ENCODE measurements around the gene PYROXD2. TPM values are rescaled to one million over a fixed set of nuclear protein-coding genes. Genes with fewer than 3 reads are reported as not detected.

The PYROXD2 gene
- polyA plus RNA-seq, 1 of the 3 experiments (the other 2 are of a cell fraction) = 26.7 TPM

DNA sequence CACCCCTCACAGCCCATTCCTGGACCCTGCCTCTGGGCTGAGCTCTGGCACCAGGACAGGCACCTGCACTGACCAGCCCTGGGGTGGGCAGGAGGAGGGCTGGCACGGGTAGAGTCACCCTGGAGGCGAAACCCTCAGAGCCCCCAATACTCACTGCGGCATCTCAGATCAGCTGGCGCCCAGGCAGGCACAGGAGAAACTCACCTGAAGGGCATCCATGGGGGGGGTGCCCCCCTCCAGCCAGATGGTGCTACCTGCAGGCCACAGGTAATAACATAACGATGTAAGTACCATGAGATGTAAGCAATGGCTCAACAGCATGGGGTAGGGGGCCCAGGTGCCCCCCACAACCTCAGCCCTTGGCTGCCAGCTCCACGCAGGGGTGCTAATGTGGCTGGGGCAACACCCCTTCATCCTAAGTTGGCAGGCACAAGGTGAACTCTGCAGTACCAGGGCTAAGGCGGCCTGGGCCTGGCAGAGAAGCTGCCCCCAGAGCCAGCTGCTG lies 12.1 kb upstream of the PYROXD2 start:
- Histone ChIP-seq H3K27me3 (ENCODE audit: insufficient read depth) (no peaks in the 10 kb centered on the region), H4K20me1 (ENCODE audit: insufficient read depth) (no peaks in the 10 kb centered on the region), H3K4me3 (ENCODE audit: low read depth in 2 of 2, low read length in 1 of 2) (no peak overlapping the region), H3K4me2 (no peak overlapping the region), H3K9me3 (no peaks in the 10 kb centered on the region), H3K4me1 (ENCODE audit: control insufficient read depth in 1 of 2, insufficient read depth in 2 of 2, low read depth in 1 of 2, low read length in 1 of 2) (no peaks in the 10 kb centered on the region), H3K79me2 (ENCODE audit: insufficient read depth) (no peaks in the 10 kb centered on the region), H3K36me3 (replicated peaks in 1 of 2; ENCODE audit: control insufficient read depth in 1 of 2, insufficient read depth in 2 of 2, low read length in 1 of 2) (peaks cover 6 to 21% of the 10 kb centered on the region in 2 experiments), H2AFZ (ENCODE audit: low read depth) (no peak overlapping the region), H3F3A (replicated peaks; ENCODE audit: insufficient read depth) (no peaks in the 10 kb centered on the region), H3K27ac (ENCODE audit: low read depth in 2 of 2, low read length in 1 of 2) (no peak overlapping the region), H3K9me2 (no peaks in the 10 kb centered on the region), H3K9ac (no peak overlapping the region)
- CTCF ChIA-PET = interaction anchor here (0.8 kb wide), 1 partner anchor 17 kb away, joined by 3 read pairs; no protein-coding TSS in a partner anchor
- 100% methylated on average over 1 of the region's 7 CpGs for WGBS (ENCODE audit: low lambda C conversion rate)
- TF ChIP-seq NFIC (IDR thresholded peaks at IDR 0.05; ENCODE audit: borderline replicate concordance) (no peak), SMC3 (IDR thresholded peaks at IDR 0.05; ENCODE audit: low read depth, low read length) (no peak)
- POLR2A ChIA-PET = no interaction called here
- DNase-seq = no peak

DNA sequence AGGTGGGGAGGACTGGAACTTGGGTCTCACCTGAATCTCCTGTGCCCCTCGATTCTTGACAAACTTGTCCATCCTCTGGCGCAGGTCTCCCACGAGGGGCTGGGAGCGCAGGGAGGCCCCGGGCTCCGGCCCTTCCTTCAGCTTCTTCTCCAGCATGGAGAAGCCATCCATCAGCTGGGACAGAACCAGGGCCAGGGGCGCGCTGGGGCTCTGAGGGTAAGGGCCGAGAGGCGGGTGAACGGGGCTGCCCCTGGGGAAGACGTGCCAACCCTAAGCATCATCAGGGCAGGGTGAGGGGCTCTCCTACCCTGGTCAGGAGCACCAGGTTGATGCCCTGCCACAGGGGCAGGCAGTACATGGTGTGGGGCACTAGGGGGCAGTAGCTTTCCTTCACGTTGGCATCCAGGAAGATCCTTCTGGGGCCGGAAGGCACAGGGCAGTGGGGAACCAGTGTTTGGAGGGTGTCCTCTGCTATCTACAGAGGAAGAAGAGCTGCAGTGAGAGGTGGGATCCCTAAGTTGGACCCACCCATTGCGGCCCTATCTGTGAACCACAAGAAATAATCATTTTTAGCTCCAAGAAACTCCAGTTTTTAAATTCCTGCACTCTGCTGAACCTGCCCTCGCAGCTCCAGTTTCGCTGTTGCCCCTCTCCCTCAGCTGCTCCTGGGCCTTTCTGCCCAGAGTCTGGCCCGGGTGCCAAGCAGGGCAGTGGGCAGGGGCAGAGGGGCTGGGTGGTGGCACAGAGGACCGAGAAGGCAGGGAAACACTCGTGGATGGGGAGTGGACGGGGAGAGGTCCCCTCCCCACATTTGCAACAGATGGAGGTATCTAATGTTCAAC lies 10.8 kb upstream of the PYROXD2 start:
- peak; percentile 78 for DNase-seq
- H3K4me1 ChIP-seq (ENCODE audit: control insufficient read depth in 1 of 2, insufficient read depth in 2 of 2, low read depth in 1 of 2, low read length in 1 of 2) = peaks cover 0 to 3% of the 10 kb centered on the region in 2 experiments; a peak in 1 of 4 replicates
- CTCF ChIA-PET = interaction anchor here (0.6 to 2.0 kb wide), 16 partner anchors 9 to 183 kb away, joined by 3 to 19 read pairs (median 4); no protein-coding TSS in a partner anchor
- POLR2A ChIA-PET = interaction anchor here (0.6 to 1.0 kb wide), 2 partner anchors 11 to 117 kb away, joined by 3 to 4 read pairs; partner anchors contain the start of gene PYROXD2
- H3K9ac ChIP-seq = no peak overlapping the region
- 90% methylated on average over 20 of the region's 21 CpGs for WGBS (ENCODE audit: low lambda C conversion rate)
- no peak overlapping the region for H2AFZ ChIP-seq (ENCODE audit: low read depth)
- H3K4me2 ChIP-seq = no peak overlapping the region
- H3K27ac ChIP-seq (ENCODE audit: low read depth in 2 of 2, low read length in 1 of 2) = no peak overlapping the region
- H4K20me1 ChIP-seq (ENCODE audit: insufficient read depth) = no peaks in the 10 kb centered on the region
- H3K4me3 ChIP-seq (ENCODE audit: low read depth in 2 of 2, low read length in 1 of 2) = no peak overlapping the region
- TF ChIP-seq SMC3 (IDR thresholded peaks at IDR 0.05; ENCODE audit: low read depth, low read length) = peak; percentile 45
- no peak for TF ChIP-seq MEF2A (IDR thresholded peaks at IDR 0.05; ENCODE audit: borderline replicate concordance, low read depth)
- TF ChIP-seq, protein P1, sequence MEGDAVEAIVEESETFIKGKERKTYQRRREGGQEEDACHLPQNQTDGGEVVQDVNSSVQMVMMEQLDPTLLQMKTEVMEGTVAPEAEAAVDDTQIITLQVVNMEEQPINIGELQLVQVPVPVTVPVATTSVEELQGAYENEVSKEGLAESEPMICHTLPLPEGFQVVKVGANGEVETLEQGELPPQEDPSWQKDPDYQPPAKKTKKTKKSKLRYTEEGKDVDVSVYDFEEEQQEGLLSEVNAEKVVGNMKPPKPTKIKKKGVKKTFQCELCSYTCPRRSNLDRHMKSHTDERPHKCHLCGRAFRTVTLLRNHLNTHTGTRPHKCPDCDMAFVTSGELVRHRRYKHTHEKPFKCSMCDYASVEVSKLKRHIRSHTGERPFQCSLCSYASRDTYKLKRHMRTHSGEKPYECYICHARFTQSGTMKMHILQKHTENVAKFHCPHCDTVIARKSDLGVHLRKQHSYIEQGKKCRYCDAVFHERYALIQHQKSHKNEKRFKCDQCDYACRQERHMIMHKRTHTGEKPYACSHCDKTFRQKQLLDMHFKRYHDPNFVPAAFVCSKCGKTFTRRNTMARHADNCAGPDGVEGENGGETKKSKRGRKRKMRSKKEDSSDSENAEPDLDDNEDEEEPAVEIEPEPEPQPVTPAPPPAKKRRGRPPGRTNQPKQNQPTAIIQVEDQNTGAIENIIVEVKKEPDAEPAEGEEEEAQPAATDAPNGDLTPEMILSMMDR (IDR thresholded peaks at IDR 0.05) = peak; percentile 65
- peak; percentile 53 for TF ChIP-seq RAD21 (IDR thresholded peaks at IDR 0.05; ENCODE audit: low read length)
- no peaks in the 10 kb centered on the region for H3K27me3 ChIP-seq (ENCODE audit: insufficient read depth)
- no peaks in the 10 kb centered on the region for H3F3A ChIP-seq (replicated peaks; ENCODE audit: insufficient read depth)
- H3K9me2 ChIP-seq = no peaks in the 10 kb centered on the region
- no peaks in the 10 kb centered on the region for H3K79me2 ChIP-seq (ENCODE audit: insufficient read depth)
- peaks cover 0 to 18% of the 10 kb centered on the region in 2 experiments for H3K36me3 ChIP-seq (replicated peaks in 1 of 2; ENCODE audit: control insufficient read depth in 1 of 2, insufficient read depth in 2 of 2, low read length in 1 of 2)
- H3K9me3 ChIP-seq = no peaks in the 10 kb centered on the region
